H1 (cell line): ENCODE data around the gene ZCCHC9. TPM values are rescaled to one million over a fixed set of nuclear protein-coding genes. Genes with fewer than 3 reads are reported as not detected.

ENCODE experiments used
- CTCF ChIA-PET: fragments of 300-600 bp; sonication (Branson Sonifier 250); formaldehyde crosslinking; loops from one replicate; lab custom pipeline; 2021; ENCODE audit not compliant: partially characterized antibody; lab: Charles Lee
- POLR2A ChIA-PET: fragments of 300-600 bp; sonication (Branson Sonifier 250); formaldehyde crosslinking; loops from one replicate; lab custom pipeline; 2021; ENCODE audit warnings: inconsistent platforms; ENCODE audit not compliant: partially characterized antibody; lab: Charles Lee
- DNase-seq, 2 experiments: peaks; one replicate each; pipeline versions ENCODE4 v3.0.0 to v3.0.0-alpha.2; 2010 to 2022; ENCODE audit warnings: low spot score in 2 of 2, low read depth in 1 of 2, mixed read lengths in 1 of 2
- FAIRE-seq: peaks from 2 replicates; lab custom pipeline; 2011; peaks lifted over from hg19 to GRCh38; lab: Jason Lieb, UNC
- H2AFZ ChIP-seq: 2 replicates; pipeline ENCODE4 v1.8.1; 2012; ENCODE audit warnings: low read length, inconsistent platforms
- H2AK5ac ChIP-seq: 2 replicates; pipeline ENCODE4 v1.6.1; 2013; ENCODE audit warnings: low read depth, low read length
- H2BK120ac ChIP-seq: replicated peaks from 2 replicates; pipeline ENCODE3; 2013; ENCODE audit warnings: low read depth, low read length, inconsistent platforms
- H2BK12ac ChIP-seq: 2 replicates; pipeline ENCODE4 v1.6.1; 2013; ENCODE audit warnings: low read depth, low read length
- H2BK15ac ChIP-seq: 2 replicates; pipeline ENCODE4 v1.6.1; 2013; ENCODE audit warnings: low read length
- H2BK20ac ChIP-seq: 2 replicates; pipeline ENCODE4 v1.6.1; 2013; ENCODE audit warnings: low read length
- H2BK5ac ChIP-seq: 2 replicates; pipeline ENCODE4 v1.6.1; 2013; ENCODE audit warnings: low read depth, low read length
- H3K14ac ChIP-seq: 2 replicates; pipeline ENCODE4 v1.6.1; 2013; ENCODE audit warnings: inconsistent platforms; ENCODE audit not compliant: insufficient read length
- H3K18ac ChIP-seq: 2 replicates; pipeline ENCODE4 v1.6.1; 2013; ENCODE audit warnings: low read length; ENCODE audit errors: extremely low read depth
- H3K23ac ChIP-seq: 2 replicates; pipeline ENCODE4 v1.6.1; 2013; ENCODE audit warnings: inconsistent platforms; ENCODE audit not compliant: insufficient read length
- H3K23me2 ChIP-seq: 2 replicates; pipeline ENCODE4 v1.6.1; 2013; ENCODE audit warnings: low read depth, low read length
- H3K27ac ChIP-seq: 2 replicates; pipeline ENCODE4 v1.6.1; 2011; ENCODE audit warnings: low read depth, low read length, inconsistent platforms
- H3K27me3 ChIP-seq, 4 experiments: replicated peaks in 1 of 4; 1 replicate in 1 of 4; 2 replicates in 3 of 4; pipeline versions ENCODE4 v1.6.1 to v1.8.1; 2011 to 2013; ENCODE audit warnings: low read length in 3 of 4, mild to moderate bottlenecking in 3 of 4, inconsistent platforms in 2 of 4, mixed read lengths in 2 of 4, moderate library complexity in 1 of 4; ENCODE audit not compliant: control insufficient read depth in 3 of 4, insufficient read depth in 3 of 4; ENCODE audit errors: extremely low read depth in 1 of 4
- H3K36me3 ChIP-seq, 4 experiments: 2 replicates each; pipeline versions ENCODE4 v1.6.1 to v1.8.1; 2011 to 2013; ENCODE audit warnings: mild to moderate bottlenecking in 4 of 4, low read length in 3 of 4, moderate library complexity in 2 of 4, control low read depth in 1 of 4, inconsistent platforms in 1 of 4; ENCODE audit not compliant: insufficient read depth in 4 of 4, control insufficient read depth in 2 of 4
- H3K4ac ChIP-seq: replicated peaks from 2 replicates; pipeline ENCODE3; 2013; ENCODE audit warnings: low read length, low read depth, mixed read lengths, inconsistent platforms; ENCODE audit not compliant: insufficient read length
- H3K4me1 ChIP-seq, 4 experiments: replicated peaks in 1 of 4; 1 replicate in 1 of 4; 2 replicates in 3 of 4; pipeline versions ENCODE4 v1.6.1 to v1.8.1; 2011 to 2013; ENCODE audit warnings: low read length in 3 of 4, inconsistent platforms in 2 of 4, mixed read lengths in 1 of 4; ENCODE audit not compliant: insufficient read depth in 4 of 4, control insufficient read depth in 3 of 4
- H3K4me2 ChIP-seq, 2 experiments: 2 replicates each; pipeline versions ENCODE4 v1.6.1 to v1.8.1; 2011 to 2013; ENCODE audit warnings: low read depth in 2 of 2, low read length in 2 of 2, control low read depth in 1 of 2, inconsistent platforms in 1 of 2, mild to moderate bottlenecking in 1 of 2; ENCODE audit not compliant: insufficient read depth in 1 of 2
- H3K4me3 ChIP-seq, 4 experiments: fragments of 200-600, 300-600 bp in 1 of 4; sonication (generic), shearing (Covaris generic), sonication (Bioruptor Twin) in 1 of 4; 2 replicates each; pipeline versions ENCODE4 v1.5.1 to v1.8.1; 2011 to 2016; ENCODE audit warnings: low read length in 4 of 4, low read depth in 3 of 4, control low read depth in 2 of 4, inconsistent platforms in 2 of 4, mild to moderate bottlenecking in 2 of 4, mixed read lengths in 1 of 4, moderate library complexity in 1 of 4; ENCODE audit not compliant: insufficient read depth in 2 of 4; ENCODE audit errors: extremely low read depth in 1 of 4
- H3K56ac ChIP-seq: replicated peaks from 2 replicates; pipeline ENCODE3; 2013; ENCODE audit warnings: low read depth, mild to moderate bottlenecking, mixed read lengths, low read length, inconsistent platforms; ENCODE audit not compliant: insufficient read length
- H3K79me1 ChIP-seq: 2 replicates; pipeline ENCODE4 v1.6.1; 2013; ENCODE audit warnings: low read depth, low read length, control low read depth
- H3K79me2 ChIP-seq, 2 experiments: 2 replicates each; pipeline versions ENCODE4 v1.6.1 to v1.8.1; 2012 to 2013; ENCODE audit warnings: low read length in 2 of 2, mild to moderate bottlenecking in 2 of 2, inconsistent platforms in 1 of 2; ENCODE audit not compliant: insufficient read depth in 2 of 2, control insufficient read depth in 1 of 2
- H3K9ac ChIP-seq, 4 experiments: replicated peaks in 1 of 4; 1 replicate in 1 of 4; 2 replicates in 3 of 4; pipeline versions ENCODE4 v1.6.1 to v1.8.1; 2011 to 2013; ENCODE audit warnings: low read depth in 3 of 4, low read length in 3 of 4, control low read depth in 2 of 4, mild to moderate bottlenecking in 2 of 4, moderate library complexity in 2 of 4, inconsistent platforms in 1 of 4; ENCODE audit errors: extremely low read depth in 1 of 4
- H3K9me3 ChIP-seq, 2 experiments: 2 replicates each; pipeline versions ENCODE4 v1.6.1 to v1.8.1; 2012 to 2013; ENCODE audit warnings: mild to moderate bottlenecking in 2 of 2, moderate library complexity in 2 of 2, control low read depth in 1 of 2, inconsistent platforms in 1 of 2, low read depth in 1 of 2, low read length in 1 of 2, mixed read lengths in 1 of 2; ENCODE audit not compliant: insufficient read depth in 2 of 2
- H4K20me1 ChIP-seq, 2 experiments: replicated peaks in 1 of 2; 2 replicates each; pipeline versions ENCODE3 to v1.8.1; 2011 to 2013; ENCODE audit warnings: inconsistent platforms in 2 of 2, low read length in 2 of 2, mild to moderate bottlenecking in 1 of 2; ENCODE audit not compliant: insufficient read depth in 2 of 2, control insufficient read depth in 1 of 2
- H4K5ac ChIP-seq: 2 replicates; pipeline ENCODE4 v1.6.1; 2013; ENCODE audit warnings: low read length, low read depth, mixed read lengths, inconsistent platforms; ENCODE audit not compliant: insufficient read length
- H4K8ac ChIP-seq: 2 replicates; pipeline ENCODE4 v1.8.0; 2013; ENCODE audit warnings: mild to moderate bottlenecking, moderate library complexity, low read length, inconsistent platforms; ENCODE audit not compliant: insufficient read depth; ENCODE audit errors: extremely low read depth
- H4K91ac ChIP-seq: replicated peaks from 2 replicates; pipeline ENCODE3; 2013; ENCODE audit warnings: low read length, mixed read lengths, inconsistent platforms; ENCODE audit not compliant: insufficient read length
- POU5F1 ChIP-seq: IDR thresholded peaks from 2 replicates; pipeline ENCODE4 v1.6.1; 2011; ENCODE audit warnings: low read depth, mild to moderate bottlenecking, low read length, moderate library complexity
- YY1 ChIP-seq: IDR thresholded peaks from 2 replicates; pipeline ENCODE4 v1.6.1; 2011; ENCODE audit warnings: low read depth, mild to moderate bottlenecking, low read length
- WGBS, 2 experiments: shearing (Covaris generic) in 1 of 2; methylation state at CpG; one replicate each; pipeline versions ENCODE4 v1.1.6 to v1.1.7; 2013 to 2015; ENCODE audit warnings: low lambda C conversion rate in 2 of 2, mixed read lengths in 2 of 2, inconsistent platforms in 1 of 2, low coverage in 1 of 2, missing lambda C conversion rate in 1 of 2; ENCODE audit not compliant: insufficient replicate concordance in 2 of 2, insufficient coverage in 1 of 2, insufficient read length in 1 of 2; ENCODE audit errors: extremely low coverage in 1 of 2, missing lambda C conversion rate in 1 of 2; 5-methylcytosine and 5-hydroxymethylcytosine counted together
- polyA plus RNA-seq, 7 experiments: library from polyadenylated mRNA; depleted of rRNA in 3 of 7; stranded (reverse) in 5 of 7; unstranded in 2 of 7; fragments of >200 nt in 5 of 7; fragments of 200-250 nt in 2 of 7; gene quantifications; 1 replicate in 5 of 7; 2 replicates in 1 of 7; 4 replicates in 1 of 7; pipeline versions ENCODE4 v1.2.1 to v1.2.3, GENCODE V29; 2011 to 2013; ENCODE audit warnings: missing spikeins in 2 of 7, mixed read lengths in 2 of 7
- total RNA-seq: library from RNA; stranded (reverse); fragmentation: NEBNext Ultra II Directional; extraction: Animal tissue kit (Norgen Biotek cat#: 25700); gene quantifications from 2 replicates; pipeline ENCODE4 v1.2.1, GENCODE V29; 2021

The ZCCHC9 gene
- total and polyA plus RNA-seq, 2 of the 8 experiments (the other 6 are each of a cell fraction or from before 2014, with no cell fraction given) = 10.9 to 33.6 TPM

DNA sequence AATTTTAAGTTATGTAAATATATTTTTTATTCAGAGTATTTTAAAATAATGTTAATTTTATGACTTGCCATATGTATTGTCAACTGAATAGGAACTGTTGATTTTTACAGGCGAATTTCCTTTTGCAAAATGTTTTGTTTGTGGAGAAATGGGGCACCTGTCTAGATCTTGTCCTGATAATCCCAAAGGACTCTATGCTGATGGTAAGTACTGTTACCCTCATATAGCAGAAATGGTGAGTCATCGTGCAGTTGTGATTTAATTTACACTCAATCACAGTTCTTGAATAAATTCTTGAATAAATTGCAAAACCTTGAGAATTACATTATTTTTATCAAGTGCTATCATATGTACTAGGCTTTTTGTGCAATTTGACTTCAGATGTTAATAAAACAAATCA is 7.4 kb downstream of the ZCCHC9 start:
- no peak overlapping the region for H3K23ac ChIP-seq
- H2BK20ac ChIP-seq = no peak overlapping the region
- no peak overlapping the region for H3K4me2 ChIP-seq
- no peak overlapping the region for H3K18ac ChIP-seq
- DNase-seq (no peak), FAIRE-seq (no peak)
- no peaks in the 10 kb centered on the region for H3K23me2 ChIP-seq
- ChIA-PET POLR2A (no interaction called here), CTCF (no interaction called here)
- H3K9ac ChIP-seq = no peak overlapping the region
- H3K79me2 ChIP-seq = 0 out of 4 replicates have a peak, but pooled peaks cover 0 to 4% of the 10 kb centered on the region in 2 experiments
- WGBS, 2 experiments = 79% methylated on average over 2 of the region's 2 CpGs; no CpG with 5 or more reads in 1 of the 2 experiments
- no peak for TF ChIP-seq POU5F1
- TF ChIP-seq YY1 = no peak
- H2AFZ ChIP-seq = no peak overlapping the region
- no peak overlapping the region for H3K56ac ChIP-seq
- H4K91ac ChIP-seq = no peak overlapping the region
- H3K79me1 ChIP-seq = no peaks in the 10 kb centered on the region; the same call in 1 of the 2 replicates
- H2BK12ac ChIP-seq = no peak overlapping the region
- no peak overlapping the region for H4K8ac ChIP-seq
- no peak overlapping the region for H3K4me3 ChIP-seq
- no peak overlapping the region for H2BK15ac ChIP-seq
- no peak overlapping the region for H3K4ac ChIP-seq
- no peak overlapping the region for H3K27ac ChIP-seq
- H2AK5ac ChIP-seq = no peak overlapping the region
- H3K4me1 ChIP-seq = no peaks in the 10 kb centered on the region
- no peaks in the 10 kb centered on the region for H3K9me3 ChIP-seq
- no peak overlapping the region for H4K5ac ChIP-seq
- no peak overlapping the region for H2BK120ac ChIP-seq
- peaks cover 0 to 35% (median 6%) of the 10 kb centered on the region in 4 experiments; a peak in 4 of 8 replicates for H3K36me3 ChIP-seq
- H4K20me1 ChIP-seq = no peaks in the 10 kb centered on the region
- no peaks in the 10 kb centered on the region for H3K27me3 ChIP-seq
- H2BK5ac ChIP-seq = no peak overlapping the region
- no peak overlapping the region for H3K14ac ChIP-seq
